ENCODE measurements around the gene PIK3R6.

PIK3R6 gene

GRCh38 chr17:8788998-8789397 lies 78.5 kb downstream of the PIK3R6 start:
- no peak overlapping the region for H3K4me3 ChIP-seq (replicated peaks in 1 of 2; ENCODE audit: low read depth in 2 of 2, low read length in 2 of 2)
- DNase-seq (ENCODE audit: low read depth in 2 of 2), result no peak
- TF ChIP-seq CTCF (IDR thresholded peaks at IDR 0.05; ENCODE audit: low read depth, low read length), result no peak

- DNase-seq (ENCODE audit: low read depth in 2 of 2), result peak; percentile 72 to 75
- TF ChIP-seq CTCF (IDR thresholded peaks at IDR 0.05; ENCODE audit: low read depth, low read length), result peak; percentile 87
Measured at GRCh38 chr17:8785547-8786413, 81.7 kb downstream of the PIK3R6 start.

GRCh38 chr17:8782176-8782575 lies 85.3 kb downstream of the PIK3R6 start:
- H3K4me3 ChIP-seq (replicated peaks in 1 of 2; ENCODE audit: low read depth in 2 of 2, low read length in 2 of 2), result no peak overlapping the region
- DNase-seq (ENCODE audit: low read depth in 2 of 2), result no peak
- no peak for TF ChIP-seq CTCF (IDR thresholded peaks at IDR 0.05; ENCODE audit: low read depth, low read length)

More at GRCh38 chr17:8785547-8786413, 81.7 kb downstream of the PIK3R6 start:
- H3K4me3 ChIP-seq (replicated peaks in 1 of 2; ENCODE audit: low read depth in 2 of 2, low read length in 2 of 2), result no peak overlapping the region

- DNase-seq (ENCODE audit: low read depth in 2 of 2), result no peak
- no peak overlapping the region for H3K4me3 ChIP-seq (replicated peaks in 1 of 2; ENCODE audit: low read depth in 2 of 2, low read length in 2 of 2)
- no peak for TF ChIP-seq CTCF (IDR thresholded peaks at IDR 0.05; ENCODE audit: low read depth, low read length)
Measured at GRCh38 chr17:8781776-8782175, 85.7 kb downstream of the PIK3R6 start.

DNA sequence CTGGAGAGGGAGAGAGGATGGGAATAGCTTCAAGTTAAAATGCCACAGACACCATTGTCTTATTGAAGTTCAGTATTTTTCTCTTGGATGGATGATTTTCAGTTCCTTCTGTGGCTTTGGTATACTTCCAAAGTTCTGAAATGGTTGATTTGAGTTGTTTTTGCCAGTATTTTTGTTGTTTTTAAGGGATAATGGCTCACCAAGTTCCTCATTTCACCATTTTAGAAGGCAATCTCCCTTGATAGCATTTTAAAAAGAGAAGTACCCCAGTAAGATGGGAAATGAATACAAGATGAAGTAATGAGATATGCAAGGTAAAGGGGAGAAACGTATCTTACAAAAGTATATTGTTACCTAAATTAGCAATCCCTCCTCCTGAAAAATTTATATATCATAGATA lies 90.6 kb downstream of the PIK3R6 start:
- DNase-seq (ENCODE audit: low read depth in 2 of 2), result no peak
- TF ChIP-seq CTCF (IDR thresholded peaks at IDR 0.05; ENCODE audit: low read depth, low read length), result no peak
- no peak overlapping the region for H3K4me3 ChIP-seq (replicated peaks in 1 of 2; ENCODE audit: low read depth in 2 of 2, low read length in 2 of 2)

GRCh38 chr17:8776248-8776647 lies 91.2 kb downstream of the PIK3R6 start:
- no peak for DNase-seq (ENCODE audit: low read depth in 2 of 2)
- TF ChIP-seq CTCF (IDR thresholded peaks at IDR 0.05; ENCODE audit: low read depth, low read length), result no peak
- H3K4me3 ChIP-seq (replicated peaks in 1 of 2; ENCODE audit: low read depth in 2 of 2, low read length in 2 of 2), result no peak overlapping the region

Data from cardiac fibroblast (primary cell).